Astrocyte (in vitro differentiated cells and primary cell): Measurements from ENCODE around the gene TAF4.

Source experiments
- EZH2 ChIP-seq: IDR thresholded peaks from 2 replicates; pipeline ENCODE4 v1.6.1; 2012; ENCODE audit warnings: mild to moderate bottlenecking, low read length, inconsistent platforms; ENCODE audit not compliant: insufficient read depth
- TF ChIP-seq, protein P1 (sequence below): IDR thresholded peaks from 2 replicates; pipeline ENCODE4 v1.5.1; 2011; ENCODE audit warnings: low read depth, mild to moderate bottlenecking, inconsistent platforms, low read length, moderate library complexity; ENCODE audit not compliant: insufficient read depth

DNA sequence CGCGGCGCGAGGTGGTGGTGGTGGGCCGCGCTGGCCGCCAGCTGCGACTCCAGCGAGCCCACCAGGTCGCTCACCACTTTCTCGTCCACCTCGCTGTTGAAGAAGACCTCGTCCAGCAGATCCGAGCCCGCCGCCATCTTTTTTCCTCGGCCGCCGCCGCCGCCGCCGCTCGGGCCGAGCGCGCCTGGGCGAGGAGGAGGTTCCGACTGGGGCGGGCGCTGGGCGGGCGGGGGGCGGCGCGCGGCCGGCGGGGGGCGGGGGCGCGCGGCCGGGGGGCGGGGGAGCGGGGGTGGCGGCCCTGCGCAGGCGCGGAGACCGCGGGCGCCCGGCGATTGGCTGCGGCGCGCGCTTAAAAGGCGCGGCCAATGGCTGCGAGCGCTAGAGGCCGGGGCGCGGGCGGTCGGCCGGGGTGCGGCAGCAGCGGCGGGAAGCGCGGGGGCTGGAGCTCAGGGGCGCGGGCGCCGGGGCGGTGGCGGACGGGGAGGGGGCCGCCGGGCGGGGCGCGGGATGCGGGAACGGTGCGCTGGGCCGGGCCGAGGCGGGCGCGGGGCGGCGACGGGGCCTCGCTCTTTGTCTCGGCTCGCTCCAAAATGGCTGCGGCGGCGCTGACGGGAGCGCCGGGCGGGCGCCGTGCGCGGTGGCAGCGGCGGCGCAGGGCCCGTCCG, at the start of gene TAF4:
- TF ChIP-seq, protein P1, sequence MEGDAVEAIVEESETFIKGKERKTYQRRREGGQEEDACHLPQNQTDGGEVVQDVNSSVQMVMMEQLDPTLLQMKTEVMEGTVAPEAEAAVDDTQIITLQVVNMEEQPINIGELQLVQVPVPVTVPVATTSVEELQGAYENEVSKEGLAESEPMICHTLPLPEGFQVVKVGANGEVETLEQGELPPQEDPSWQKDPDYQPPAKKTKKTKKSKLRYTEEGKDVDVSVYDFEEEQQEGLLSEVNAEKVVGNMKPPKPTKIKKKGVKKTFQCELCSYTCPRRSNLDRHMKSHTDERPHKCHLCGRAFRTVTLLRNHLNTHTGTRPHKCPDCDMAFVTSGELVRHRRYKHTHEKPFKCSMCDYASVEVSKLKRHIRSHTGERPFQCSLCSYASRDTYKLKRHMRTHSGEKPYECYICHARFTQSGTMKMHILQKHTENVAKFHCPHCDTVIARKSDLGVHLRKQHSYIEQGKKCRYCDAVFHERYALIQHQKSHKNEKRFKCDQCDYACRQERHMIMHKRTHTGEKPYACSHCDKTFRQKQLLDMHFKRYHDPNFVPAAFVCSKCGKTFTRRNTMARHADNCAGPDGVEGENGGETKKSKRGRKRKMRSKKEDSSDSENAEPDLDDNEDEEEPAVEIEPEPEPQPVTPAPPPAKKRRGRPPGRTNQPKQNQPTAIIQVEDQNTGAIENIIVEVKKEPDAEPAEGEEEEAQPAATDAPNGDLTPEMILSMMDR: no peak
- no peak for TF ChIP-seq EZH2
